Keratinocyte (primary cell): ENCODE results near the gene PLA2G2F.

Experiments used
- EZH2 ChIP-seq: IDR thresholded peaks from one replicate; pipeline ENCODE4 v1.6.1; 2012; ENCODE audit warnings: inconsistent platforms, mild to moderate bottlenecking, low read length, moderate library complexity
- TF ChIP-seq, protein P1 (sequence below), 3 experiments: IDR thresholded peaks in 1 of 3; conservative IDR thresholded peaks in 1 of 3; optimal IDR thresholded peaks in 1 of 3; 2 replicates in 2 of 3; 3 replicates in 1 of 3; pipeline versions ENCODE3 to v1.5.1; 2011; ENCODE audit warnings: low read length in 3 of 3, mild to moderate bottlenecking in 3 of 3, moderate library complexity in 2 of 3, control low read depth in 1 of 3, inconsistent platforms in 1 of 3; ENCODE audit not compliant: insufficient read depth in 2 of 3; ENCODE audit errors: extremely low read depth in 1 of 3

DNA sequence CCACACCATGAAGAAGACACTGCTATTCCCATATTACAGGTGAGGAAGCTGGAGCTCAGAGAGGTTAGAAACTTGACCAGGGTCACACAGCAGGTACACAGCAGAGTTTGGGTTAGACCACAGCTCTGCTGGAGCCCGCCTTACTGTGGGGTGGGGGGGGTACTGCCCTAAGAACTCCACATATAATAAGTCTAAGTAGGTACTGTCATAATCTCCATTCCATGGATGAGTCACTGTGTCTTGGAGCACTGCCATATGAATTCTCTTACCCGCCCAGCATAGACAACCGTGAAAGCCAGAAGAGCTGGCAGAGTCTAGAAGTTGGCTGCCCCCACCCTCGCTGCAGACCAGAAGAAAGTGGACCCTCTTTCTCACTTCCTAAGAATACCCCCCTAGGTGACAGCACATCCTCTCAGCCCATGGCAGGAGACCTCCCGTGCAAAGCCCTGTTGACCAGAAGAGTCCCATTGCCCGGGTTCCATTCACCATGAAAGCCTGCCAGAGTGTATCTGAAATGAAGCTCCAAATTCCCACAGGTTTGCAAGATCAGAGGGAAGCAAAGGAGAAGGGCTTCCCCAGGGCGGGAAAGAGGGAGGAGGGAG is 14.6 kb upstream of the PLA2G2F start:
- TF ChIP-seq, protein P1, sequence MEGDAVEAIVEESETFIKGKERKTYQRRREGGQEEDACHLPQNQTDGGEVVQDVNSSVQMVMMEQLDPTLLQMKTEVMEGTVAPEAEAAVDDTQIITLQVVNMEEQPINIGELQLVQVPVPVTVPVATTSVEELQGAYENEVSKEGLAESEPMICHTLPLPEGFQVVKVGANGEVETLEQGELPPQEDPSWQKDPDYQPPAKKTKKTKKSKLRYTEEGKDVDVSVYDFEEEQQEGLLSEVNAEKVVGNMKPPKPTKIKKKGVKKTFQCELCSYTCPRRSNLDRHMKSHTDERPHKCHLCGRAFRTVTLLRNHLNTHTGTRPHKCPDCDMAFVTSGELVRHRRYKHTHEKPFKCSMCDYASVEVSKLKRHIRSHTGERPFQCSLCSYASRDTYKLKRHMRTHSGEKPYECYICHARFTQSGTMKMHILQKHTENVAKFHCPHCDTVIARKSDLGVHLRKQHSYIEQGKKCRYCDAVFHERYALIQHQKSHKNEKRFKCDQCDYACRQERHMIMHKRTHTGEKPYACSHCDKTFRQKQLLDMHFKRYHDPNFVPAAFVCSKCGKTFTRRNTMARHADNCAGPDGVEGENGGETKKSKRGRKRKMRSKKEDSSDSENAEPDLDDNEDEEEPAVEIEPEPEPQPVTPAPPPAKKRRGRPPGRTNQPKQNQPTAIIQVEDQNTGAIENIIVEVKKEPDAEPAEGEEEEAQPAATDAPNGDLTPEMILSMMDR (optimal IDR thresholded peaks at IDR 0.05 in 1 of 3, IDR thresholded peaks at IDR 0.05 in 1 of 3, conservative IDR thresholded peaks at IDR 0.05 in 1 of 3; ENCODE audit: extremely low read depth in 1 of 3, insufficient read depth in 2 of 3, low read length in 3 of 3), result no peak
- no peak for TF ChIP-seq EZH2
